ENCODE data around the gene SKIDA1. TPM values are rescaled to one million over a fixed set of nuclear protein-coding genes. Genes with fewer than 3 reads are reported as not detected.

SKIDA1 gene
- total RNA-seq, 1 experiment from 2014 or later = 9.3 TPM

- intact Hi-C loops (cut with micrococcal nuclease; ENCODE audit: unreplicated experiment) (loop anchor here (5.0 kb wide), 1 partner anchor 38 kb away; no protein-coding TSS in a partner anchor), in situ Hi-C loops (cut with HindIII; ENCODE audit: low pct_unique_long_range_greater_than_20kb, low sequenced_read_pairs) (no loop called here)
- TF ChIP-seq SIN3A (IDR thresholded peaks at IDR 0.05; ENCODE audit: borderline replicate concordance, insufficient read depth, low read depth, low read length) (no peak), REST (IDR thresholded peaks at IDR 0.05; ENCODE audit: insufficient read depth in 1 of 2, low read depth in 2 of 2, low read length in 1 of 2) (no peak), TCF7L2 (IDR thresholded peaks at IDR 0.05; ENCODE audit: low read depth, low read length) (no peak; the same call in 1 of the 2 replicates), POLR2AphosphoS5 (IDR thresholded peaks at IDR 0.05; ENCODE audit: low read depth, low read length) (no peak), CTCF (IDR thresholded peaks at IDR 0.05) (no peak)
- Histone ChIP-seq H3K4me3 (ENCODE audit: low read depth in 2 of 2, low read length in 2 of 2) (peak overlapping the region; percentile 58 to 61), H3K36me3 (ENCODE audit: control insufficient read depth, insufficient read depth, low read length) (peaks cover 7% of the 10 kb centered on the region), H3K9me3 (ENCODE audit: control insufficient read depth, insufficient read depth, low read depth, low read length) (no peaks in the 10 kb centered on the region), H3K4me1 (ENCODE audit: control insufficient read depth, insufficient read depth, low read length) (peaks cover 22% of the 10 kb centered on the region), H3K27me3 (ENCODE audit: control insufficient read depth, insufficient read depth, low read length) (no peaks in the 10 kb centered on the region), H3K27ac (ENCODE audit: low read length) (peak overlapping the region; percentile 93)
- BruUV-seq (replicated peaks) = no TSS peak
- DNase-seq (ENCODE audit: low read depth, low spot score) (no peak), ATAC-seq (peak; percentile 51)
- POLR2A ChIA-PET = no interaction called here
- CTCF ChIA-PET = no interaction called here
Observed at GRCh38 chr10:21534604-21535493, 9.4 kb upstream of the SKIDA1 start.

- peaks cover 7% of the 10 kb centered on the region for H3K36me3 ChIP-seq (ENCODE audit: control insufficient read depth, insufficient read depth, low read length)
- CTCF ChIA-PET = no interaction called here
- no peaks in the 10 kb centered on the region for H3K27me3 ChIP-seq (ENCODE audit: control insufficient read depth, insufficient read depth, low read length)
- ATAC-seq (no peak), DNase-seq (ENCODE audit: low read depth, low spot score) (no peak)
- TF ChIP-seq REST (IDR thresholded peaks at IDR 0.05; ENCODE audit: insufficient read depth in 1 of 2, low read depth in 2 of 2, low read length in 1 of 2) = no peak
- no peak for TF ChIP-seq SIN3A (IDR thresholded peaks at IDR 0.05; ENCODE audit: borderline replicate concordance, insufficient read depth, low read depth, low read length)
- no peak overlapping the region for H3K27ac ChIP-seq (ENCODE audit: low read length)
- peaks cover 28% of the 10 kb centered on the region for H3K4me1 ChIP-seq (ENCODE audit: control insufficient read depth, insufficient read depth, low read length)
- H3K9me3 ChIP-seq (ENCODE audit: control insufficient read depth, insufficient read depth, low read depth, low read length) = no peaks in the 10 kb centered on the region
- in situ Hi-C loops (cut with HindIII; ENCODE audit: low pct_unique_long_range_greater_than_20kb, low sequenced_read_pairs) (no loop called here), intact Hi-C loops (cut with micrococcal nuclease; ENCODE audit: unreplicated experiment) (loop anchor here (5.0 kb wide), 1 partner anchor 37 kb away; no protein-coding TSS in a partner anchor)
- BruUV-seq (replicated peaks) = no TSS peak
- POLR2A ChIA-PET = interaction anchor here (0.5 kb wide), 1 partner anchor 292 kb away, joined by 3 read pairs; no protein-coding TSS in a partner anchor
- H3K4me3 ChIP-seq (ENCODE audit: low read depth in 2 of 2, low read length in 2 of 2) = peak overlapping the region; percentile 56 to 58
Observed at GRCh38 chr10:21534280-21534586, 8.8 kb upstream of the SKIDA1 start.
